Measurements from ENCODE around the gene DLGAP1. TPM values are rescaled to one million over a fixed set of nuclear protein-coding genes. Genes with fewer than 3 reads are reported as not detected.
A peak's percentile ranks its signal among the peaks of the same experiment; 100 is the strongest.

Gene DLGAP1
- total and polyA plus RNA-seq, 2 of the 4 experiments (the other 2 are of a cell fraction) = under 0.01 to 0.09 TPM

DNA sequence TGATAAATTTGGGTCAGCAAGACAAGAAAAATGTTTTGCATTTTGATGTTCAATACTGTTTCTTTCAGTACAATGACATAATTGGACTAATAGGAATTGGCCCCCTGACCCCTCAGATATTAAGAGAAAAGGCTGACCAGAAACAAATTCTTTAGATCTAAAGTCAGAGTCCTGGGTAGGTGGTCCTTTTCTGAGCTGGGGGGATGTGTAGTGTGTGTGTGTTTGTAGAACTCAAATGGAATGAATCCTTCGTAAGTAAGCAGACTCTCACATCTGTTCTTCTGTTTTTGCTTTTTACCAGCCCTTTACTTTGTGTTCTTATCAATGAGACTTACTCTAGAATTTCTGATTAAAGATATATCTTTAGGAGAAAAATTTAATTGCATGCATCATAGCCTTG is 677.4 kb downstream of the DLGAP1 start:
- peak; percentile 63 for ATAC-seq (ENCODE audit: low read depth)
- Histone ChIP-seq H3K4me2 (ENCODE audit: low read depth, low read length) (no peak overlapping the region), H4K8ac (ENCODE audit: low read depth in 2 of 2, low read length in 2 of 2) (no peak overlapping the region), H3K9me3 (ENCODE audit: control insufficient read depth, insufficient read depth, low read length) (no peaks in the 10 kb centered on the region), H3K18ac (ENCODE audit: low read depth, low read length) (no peak overlapping the region), H3K79me1 (ENCODE audit: low read depth in 1 of 2, low read length in 2 of 2) (no peaks in the 10 kb centered on the region), H3K56ac (ENCODE audit: extremely low read depth, insufficient read depth, low read length) (no peak overlapping the region), H2AFZ (replicated peaks; ENCODE audit: low read length, poor library complexity) (no peak overlapping the region), H2AK5ac (ENCODE audit: low read depth, low read length) (no peak overlapping the region), H2BK120ac (ENCODE audit: low read depth, low read length) (no peak overlapping the region), H2BK5ac (ENCODE audit: low read depth, low read length, poor library complexity, severe bottlenecking) (no peak overlapping the region), H3K4ac (ENCODE audit: low read depth, low read length) (no peak overlapping the region), H3K4me3 (ENCODE audit: insufficient read depth, low read depth, low read length) (no peak overlapping the region), H4K91ac (ENCODE audit: insufficient read depth, low read depth, low read length) (no peak overlapping the region), H2BK15ac (ENCODE audit: low read depth, low read length) (no peak overlapping the region), H3K36me3 (ENCODE audit: control insufficient read depth, insufficient read depth, low read length) (no peaks in the 10 kb centered on the region), H3K27ac (ENCODE audit: insufficient read depth, low read length) (no peak overlapping the region), H3K9me1 (ENCODE audit: insufficient read depth, low read length) (no peaks in the 10 kb centered on the region), H2AK9ac (replicated peaks; ENCODE audit: low read depth, low read length, poor library complexity) (no peak overlapping the region), H4K5ac (ENCODE audit: low read depth, low read length) (no peak overlapping the region), H3K27me3 (ENCODE audit: control insufficient read depth, insufficient read depth, low read length) (no peaks in the 10 kb centered on the region; the same call in none of the 2 replicates), H3K23ac (ENCODE audit: low read depth, low read length) (no peak overlapping the region), H2BK20ac (ENCODE audit: low read depth, low read length) (no peak overlapping the region), H3K4me1 (ENCODE audit: control insufficient read depth, insufficient read depth, low read length) (peaks cover 3% of the 10 kb centered on the region), H4K20me1 (ENCODE audit: insufficient read depth, low read length) (no peaks in the 10 kb centered on the region), H3K9ac (ENCODE audit: low read depth, low read length) (no peak overlapping the region), H3K14ac (replicated peaks; ENCODE audit: low read depth, low read length) (no peak overlapping the region)
- ChIA-PET POLR2A (ENCODE audit: unreplicated experiment) (no interaction called here), CTCF (no interaction called here)
- peak; percentile 52 for DNase-seq
- dilution Hi-C loops (cut with HindIII; ENCODE audit: low sequenced_read_pairs, unreplicated experiment) = no loop called here
- no TSS peak for BruUV-seq (replicated peaks)
- WGBS, 2 experiments (ENCODE audit: extremely low coverage in 2 of 2, insufficient read length in 1 of 2) = no CpG with 5 or more reads among the region's 1 CpG
- intact Hi-C loops (cut with micrococcal nuclease) = no loop called here
- in situ Hi-C loops (cut with MboI; ENCODE audit: low sequenced_read_pairs) = loop anchor here (5.0 kb wide), 1 partner anchor 95 kb away; no protein-coding TSS in a partner anchor
- TF ChIP-seq CHD1 (IDR thresholded peaks at IDR 0.05; ENCODE audit: low read depth, low read length) = no peak
